GM12874 (cell line): ENCODE results near the gene PIBF1.

Source experiments
- CTCF ChIP-seq: IDR thresholded peaks from 2 replicates; pipeline ENCODE4 v1.5.1; 2011; ENCODE audit warnings: low read depth, mild to moderate bottlenecking, control low read depth, low read length, moderate library complexity; ENCODE audit not compliant: insufficient read depth

The PIBF1 gene

GRCh38 chr13:72889495-72889894, 107.6 kb downstream of the PIBF1 start:
- TF ChIP-seq CTCF: no peak

DNA sequence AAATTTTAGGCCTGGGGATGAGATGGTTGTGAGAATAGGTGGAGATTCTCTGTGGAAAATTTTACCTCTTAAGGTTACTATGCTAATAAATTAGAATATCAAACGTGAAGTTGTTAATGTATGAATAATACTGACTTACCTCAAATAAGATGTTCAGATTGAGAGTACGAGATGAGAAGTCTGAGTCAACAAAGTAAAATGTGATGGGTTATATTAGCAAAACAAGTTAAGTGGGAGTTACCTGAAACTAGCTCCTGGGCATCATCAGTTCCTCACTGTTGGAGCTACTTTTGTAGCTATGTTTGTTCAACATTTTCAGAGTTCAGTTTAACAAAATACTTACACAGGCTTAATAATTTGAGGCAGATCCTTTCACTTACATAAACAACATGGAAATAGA, 108.6 kb downstream of the PIBF1 start:
- TF ChIP-seq CTCF: no peak

- no peak for TF ChIP-seq CTCF
These were observed 109.5 kb downstream of the PIBF1 start for GRCh38 chr13:72891423-72891822.

DNA sequence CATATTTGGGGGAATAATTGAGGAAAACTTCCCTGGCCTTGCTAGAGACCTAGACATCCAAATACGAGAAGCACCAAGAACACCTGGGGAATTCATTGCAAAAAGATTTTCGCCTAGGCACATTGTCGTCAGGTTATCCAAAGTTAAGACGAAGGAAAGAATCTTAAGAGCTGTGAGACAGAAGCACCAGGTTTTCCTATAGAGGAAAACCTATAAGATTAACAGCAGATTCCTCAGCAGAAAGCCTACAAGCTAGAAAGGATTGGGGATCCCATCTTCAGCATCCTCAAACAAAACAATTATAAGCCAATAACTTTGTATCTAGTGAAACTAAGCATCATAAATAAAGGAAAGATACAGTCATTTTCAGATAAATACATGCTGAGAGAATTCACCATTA, 114.9 kb downstream of the PIBF1 start:
- no peak for TF ChIP-seq CTCF

DNA sequence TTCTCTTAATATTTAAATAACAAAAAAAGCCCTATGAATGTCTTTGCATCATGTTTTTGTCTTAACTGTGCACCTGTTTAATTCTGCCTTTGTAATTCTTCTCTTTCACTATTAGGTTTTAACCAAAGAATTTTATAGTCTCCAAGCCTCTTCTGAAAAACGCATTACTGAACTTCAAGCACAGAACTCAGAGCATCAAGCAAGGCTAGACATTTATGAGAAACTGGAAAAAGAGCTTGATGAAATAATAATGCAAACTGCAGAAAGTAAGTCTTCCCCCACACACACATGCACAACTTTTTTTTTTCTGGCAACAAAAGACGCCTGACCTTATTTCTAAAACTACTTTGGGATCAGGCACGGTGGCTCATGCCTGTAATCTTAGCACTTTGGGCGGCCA, 126.5 kb downstream of the PIBF1 start:
- TF ChIP-seq CTCF: no peak

- no peak for TF ChIP-seq CTCF
These were observed 130.0 kb downstream of the PIBF1 start for GRCh38 chr13:72911981-72912380.

GRCh38 chr13:72920097-72920496, 138.2 kb downstream of the PIBF1 start:
- TF ChIP-seq CTCF: no peak

DNA sequence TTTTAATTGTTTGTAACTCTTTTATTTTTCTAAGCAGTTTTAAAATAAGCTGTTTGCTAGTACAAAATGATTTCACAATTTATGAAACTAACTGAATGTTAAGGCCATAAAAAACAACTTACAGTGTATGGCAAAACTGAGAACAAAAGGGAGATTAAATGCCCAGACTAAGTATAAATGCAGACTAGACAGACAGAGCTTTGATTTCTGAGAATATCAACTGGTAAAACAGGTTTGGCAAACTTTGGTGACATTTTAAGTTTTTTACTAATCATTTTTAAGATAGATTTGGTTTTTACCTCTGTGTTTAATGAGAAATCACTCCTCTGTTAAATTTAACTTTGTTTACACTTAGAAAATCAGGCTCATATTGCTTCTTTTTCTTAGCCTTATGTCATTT, 149.4 kb downstream of the PIBF1 start:
- TF ChIP-seq CTCF: no peak
